GM23338 (cell line): Measurements from ENCODE around the gene RBM33. TPM values are rescaled to one million over a fixed set of nuclear protein-coding genes. Genes with fewer than 3 reads are reported as not detected.

Source experiments
- ATAC-seq: fragments of 200-7000 bp; cut with Tn5 transposase; 3 replicates; pipeline ENCODE4 v1.9.1; 2020
- DNase-seq: peaks from one replicate; pipeline ENCODE4 v3.0.0-alpha.2; 2015; ENCODE audit warnings: low spot score
- H2AFZ ChIP-seq: fragments of 200-600 bp; sonication (generic); 2 replicates; pipeline ENCODE4 v1.8.0; 2016; ENCODE audit warnings: antibody characterized with exemption, mild to moderate bottlenecking, moderate library complexity
- H3F3A ChIP-seq: fragments of 200-600 bp; sonication (generic); replicated peaks from 2 replicates; pipeline ENCODE4 v1.8.0; 2017; ENCODE audit warnings: antibody characterized with exemption, mixed run types, low read depth
- H3K27ac ChIP-seq: fragments of 200-600 bp; sonication (generic); 2 replicates; pipeline ENCODE4 v1.6.1; 2016; ENCODE audit warnings: low read depth
- H3K27me3 ChIP-seq: fragments of 200-600 bp; sonication (generic); 2 replicates; pipeline ENCODE4 v1.8.0; 2016; ENCODE audit warnings: mild to moderate bottlenecking, mixed run types, moderate library complexity; ENCODE audit not compliant: insufficient read depth
- H3K36me3 ChIP-seq: fragments of 200-600 bp; sonication (generic); 2 replicates; pipeline ENCODE4 v1.8.0; 2016; ENCODE audit warnings: mild to moderate bottlenecking; ENCODE audit not compliant: insufficient read depth
- H3K4me1 ChIP-seq: fragments of 200-600 bp; sonication (generic); 2 replicates; pipeline ENCODE4 v1.8.0; 2016; ENCODE audit warnings: mild to moderate bottlenecking, moderate library complexity; ENCODE audit not compliant: insufficient read depth
- H3K4me2 ChIP-seq: fragments of 200-600 bp; sonication (generic); 2 replicates; pipeline ENCODE4 v1.7.1; 2017; ENCODE audit warnings: mixed run types
- H3K4me3 ChIP-seq: fragments of 200-600 bp; sonication (generic); 2 replicates; pipeline ENCODE4 v1.6.1; 2016; ENCODE audit warnings: mixed run types
- H3K79me2 ChIP-seq: fragments of 200-600 bp; sonication (generic); replicated peaks from 2 replicates; pipeline ENCODE4 v1.8.0; 2017; ENCODE audit warnings: mild to moderate bottlenecking; ENCODE audit not compliant: insufficient read depth
- H3K9me2 ChIP-seq: fragments of 200-600 bp; sonication (generic); 2 replicates; pipeline ENCODE4 v1.8.0; 2017; ENCODE audit not compliant: insufficient read depth
- H4K20me1 ChIP-seq: fragments of 200-600 bp; sonication (generic); replicated peaks from 2 replicates; pipeline ENCODE4 v1.8.0; 2017; ENCODE audit warnings: mild to moderate bottlenecking; ENCODE audit not compliant: insufficient read depth
- H3K27ac Mint-ChIP-seq: 2 replicates; pipeline ENCODE4 v1.8.0; 2020; ENCODE audit warnings: inconsistent platforms, mild to moderate bottlenecking, moderate library complexity, mixed read lengths
- H3K27me3 Mint-ChIP-seq: 3 replicates; pipeline ENCODE4 v1.8.0; 2022; ENCODE audit warnings: low read depth, mild to moderate bottlenecking, moderate library complexity, mixed read lengths, inconsistent platforms; ENCODE audit not compliant: insufficient read depth, poor library complexity
- H3K36me3 Mint-ChIP-seq: 3 replicates; pipeline ENCODE4 v1.8.0; 2021; ENCODE audit warnings: low read depth, mild to moderate bottlenecking, inconsistent platforms, moderate library complexity, mixed read lengths
- H3K4me1 Mint-ChIP-seq: 3 replicates; pipeline ENCODE4 v1.8.0; 2020; ENCODE audit warnings: mild to moderate bottlenecking, inconsistent platforms, mixed read lengths
- H3K4me3 Mint-ChIP-seq: 3 replicates; pipeline ENCODE4 v1.8.0; 2021; ENCODE audit warnings: moderate library complexity, mild to moderate bottlenecking, inconsistent platforms, mixed read lengths
- H3K9me3 Mint-ChIP-seq: 3 replicates; pipeline ENCODE4 v1.8.0; 2020; ENCODE audit warnings: moderate library complexity, mild to moderate bottlenecking, inconsistent platforms, mixed read lengths
- CREB1 ChIP-seq: fragments of 250-450 bp; sonication (Bioruptor Pico); IDR thresholded peaks from 2 replicates; pipeline ENCODE4 v1.5.0; 2020; ENCODE audit warnings: low read depth, mild to moderate bottlenecking, moderate library complexity
- ETS1 ChIP-seq: IDR thresholded peaks from 2 replicates; pipeline ENCODE4 v1.6.1; 2016; ENCODE audit warnings: antibody characterized with exemption
- EZH2 ChIP-seq: fragments of 200-600 bp; sonication (generic); IDR thresholded peaks from one replicate; pipeline ENCODE4 v1.8.0; 2017; ENCODE audit warnings: antibody characterized with exemption, mild to moderate bottlenecking, low read depth; ENCODE audit not compliant: unreplicated experiment
- EZH2phosphoT487 ChIP-seq: fragments of 200-600 bp; sonication (generic); IDR thresholded peaks from one replicate; pipeline ENCODE4 v1.8.1; 2018; ENCODE audit warnings: antibody characterized with exemption; ENCODE audit not compliant: unreplicated experiment
- JUNB ChIP-seq: IDR thresholded peaks from one replicate; pipeline ENCODE4 v1.6.1; 2016; ENCODE audit warnings: antibody characterized with exemption; ENCODE audit not compliant: unreplicated experiment
- NANOG ChIP-seq: IDR thresholded peaks from 2 replicates; pipeline ENCODE4 v1.6.1; 2016; ENCODE audit warnings: antibody characterized with exemption, borderline replicate concordance
- POLR2AphosphoS5 ChIP-seq: IDR thresholded peaks from 2 replicates; pipeline ENCODE4 v1.6.1; 2016; ENCODE audit warnings: antibody characterized with exemption, low read depth
- REST ChIP-seq: IDR thresholded peaks from one replicate; pipeline ENCODE4 v1.6.1; 2018; ENCODE audit warnings: antibody characterized with exemption; ENCODE audit not compliant: unreplicated experiment
- ZNF114 ChIP-seq: fragments of 250-450 bp; sonication (Bioruptor Pico); IDR thresholded peaks from 2 replicates; pipeline ENCODE4 v1.5.0; 2020; ENCODE audit warnings: mild to moderate bottlenecking, moderate library complexity
- ZNF462 ChIP-seq: fragments of 250-450 bp; sonication (Bioruptor Pico); IDR thresholded peaks from 2 replicates; pipeline ENCODE4 v1.5.0; 2020; ENCODE audit warnings: mild to moderate bottlenecking, moderate library complexity
- polyA plus RNA-seq: library from polyadenylated mRNA; unstranded; fragments of >200 nt; fragmentation: Nextera tagmentation; extraction: Ambion mirVana; gene quantifications from 2 replicates; pipeline ENCODE4 v1.2.1, GENCODE V29; 2016
- total RNA-seq: library from RNA; depleted of rRNA; stranded (reverse); fragments of >200 nt; shearing (Covaris generic); gene quantifications from 2 replicates; pipeline ENCODE4 v1.2.3, GENCODE V29; 2014

The RBM33 gene
- total and polyA plus RNA-seq, 2 experiments from 2014 or later = 47.7 to 94.7 TPM

- TF ChIP-seq ZNF462 (CRISPR knock-in tag) (no peak), JUNB (no peak), EZH2 (no peak), REST (no peak), ZNF114 (CRISPR knock-in tag) (no peak)
These were observed 174.3 kb downstream of the RBM33 start (continued) for GRCh38 chr7:155818820-155819168.

GRCh38 chr7:155819186-155819585 lies 174.7 kb downstream of the RBM33 start:
- Mint-ChIP-seq H3K36me3 (no peaks in the 10 kb centered on the region), H3K4me3 (no peak overlapping the region), H3K4me1 (peaks cover 6% of the 10 kb centered on the region), H3K9me3 (peaks cover 4% of the 10 kb centered on the region; the same call in 1 of the 3 replicates), H3K27me3 (peaks cover 24% of the 10 kb centered on the region), H3K27ac (no peak overlapping the region)
- Histone ChIP-seq H3K36me3 (no peaks in the 10 kb centered on the region), H3K27ac (no peak overlapping the region), H3K4me1 (no peaks in the 10 kb centered on the region), H3K4me3 (no peak overlapping the region), H3K4me2 (no peak overlapping the region), H3K27me3 (peaks cover 12% of the 10 kb centered on the region), H2AFZ (no peak overlapping the region), H3K9me2 (no peaks in the 10 kb centered on the region), H3F3A (no peaks in the 10 kb centered on the region), H4K20me1 (no peaks in the 10 kb centered on the region), H3K79me2 (no peaks in the 10 kb centered on the region)
- ATAC-seq = no peak
- DNase-seq = no peak
- no peak for TF ChIP-seq REST
- TF ChIP-seq ETS1 = no peak
- no peak for TF ChIP-seq EZH2phosphoT487
- no peak for TF ChIP-seq JUNB
- TF ChIP-seq NANOG = no peak
- TF ChIP-seq CREB1 (CRISPR knock-in tag) = no peak
- TF ChIP-seq POLR2AphosphoS5 = no peak
- TF ChIP-seq EZH2 = no peak
